ENCODE results near the gene GIMAP2. TPM values are rescaled to one million over a fixed set of nuclear protein-coding genes. Genes with fewer than 3 reads are reported as not detected.

GIMAP2 gene
- total and polyA plus RNA-seq, 11 donors: 2.1 to 23.5 (median 4.9) TPM

GRCh38 chr7:150645259-150646020 lies 40.1 kb upstream of the GIMAP2 start:
- Histone ChIP-seq H3K4me3 (no peak overlapping the region), H3K9me3 (no peaks in the 10 kb centered on the region), H3K27me3 (no peaks in the 10 kb centered on the region), H3K4me1 (peaks cover 0 to 14% (median 7%) of the 10 kb centered on the region in 12 donors), H3K36me3 (no peaks in the 10 kb centered on the region), H3K27ac (no peak overlapping the region)
- DNase-seq (no peak), ATAC-seq (no peak)
- no peak for TF ChIP-seq POLR2A (IDR thresholded peaks at IDR 0.05)
- no peak for TF ChIP-seq CTCF (IDR thresholded peaks at IDR 0.05)
- 76 to 94% (median 85%) methylated on average over 5 to 6 of the region's 6 CpGs for WGBS, 4 donors
- intact Hi-C loops (cut with DNase I): no loop called here

- H3K4me3 ChIP-seq: no peak overlapping the region
- DNase-seq: no peak
- no peak for TF ChIP-seq POLR2A (IDR thresholded peaks at IDR 0.05)
- TF ChIP-seq CTCF (IDR thresholded peaks at IDR 0.05): no peak
- ATAC-seq: peak in 3 of 4 donors; percentile 16 to 52 (median 41)
- WGBS, 4 donors: 54 to 63% (median 55%) methylated on average over 3 of the region's 3 CpGs
- peak overlapping the region in 7 of 12 donors; percentile 12 to 57 (median 37) for H3K27ac ChIP-seq
- H3K4me1 ChIP-seq: peaks cover 0 to 14% (median 7%) of the 10 kb centered on the region in 12 donors
- no peaks in the 10 kb centered on the region for H3K9me3 ChIP-seq
- no peaks in the 10 kb centered on the region for H3K36me3 ChIP-seq
- no peaks in the 10 kb centered on the region for H3K27me3 ChIP-seq
- intact Hi-C loops (cut with DNase I): no loop called here
Observed at GRCh38 chr7:150648353-150649079, 37.0 kb upstream of the GIMAP2 start.

GRCh38 chr7:150649080-150649385 lies 36.5 kb upstream of the GIMAP2 start:
- intact Hi-C loops (cut with DNase I): no loop called here
- H3K27me3 ChIP-seq: no peaks in the 10 kb centered on the region
- no peak for DNase-seq
- peak overlapping the region in 7 of 12 donors; percentile 12 to 57 (median 37) for H3K27ac ChIP-seq
- no peaks in the 10 kb centered on the region for H3K9me3 ChIP-seq
- H3K36me3 ChIP-seq: no peaks in the 10 kb centered on the region
- no peak overlapping the region for H3K4me3 ChIP-seq
- WGBS, 4 donors: 36 to 55% (median 43%) methylated on average over 3 of the region's 3 CpGs
- H3K4me1 ChIP-seq: peaks cover 0 to 14% (median 7%) of the 10 kb centered on the region in 12 donors
- no peak for TF ChIP-seq CTCF (IDR thresholded peaks at IDR 0.05)
- no peak for TF ChIP-seq POLR2A (IDR thresholded peaks at IDR 0.05)
- peak in 2 of 4 donors; percentile 32 to 45 for ATAC-seq

- DNase-seq (no peak), ATAC-seq (no peak)
- 81 to 86% (median 83%) methylated on average over 2 of the region's 2 CpGs for WGBS, 4 donors
- intact Hi-C loops (cut with DNase I): no loop called here
- no peaks in the 10 kb centered on the region for H3K27me3 ChIP-seq
- H3K9me3 ChIP-seq: peaks cover 0 to 16% (median 7%) of the 10 kb centered on the region in 12 donors
- H3K36me3 ChIP-seq: no peaks in the 10 kb centered on the region
- H3K4me1 ChIP-seq: no peaks in the 10 kb centered on the region
- no peak overlapping the region for H3K27ac ChIP-seq
- no peak overlapping the region for H3K4me3 ChIP-seq
- no peak for TF ChIP-seq POLR2A (IDR thresholded peaks at IDR 0.05)
- no peak for TF ChIP-seq CTCF (IDR thresholded peaks at IDR 0.05)
Observed at GRCh38 chr7:150654692-150655091, 30.8 kb upstream of the GIMAP2 start.
